Vagina (tissue), 2 donors: ENCODE measurements around the gene TEX44. TPM values are rescaled to one million over a fixed set of nuclear protein-coding genes. Genes with fewer than 3 reads are reported as not detected.
A peak's percentile ranks its signal among the peaks of the same experiment; 100 is the strongest.

Experiments used
- DNase-seq, 2 donors: peaks; one replicate each; pipeline ENCODE4 v3.0.0-alpha.2; 2017; ENCODE audit errors: extremely low spot score in 2 of 2
- H3K27ac ChIP-seq: fragments of 200-600 bp; sonication (generic); one replicate; pipeline ENCODE4 v1.5.1; 2019
- H3K27me3 ChIP-seq: fragments of 200-600 bp; sonication (generic); one replicate; pipeline ENCODE4 v1.5.1; 2019
- H3K36me3 ChIP-seq, 2 donors: fragments of 200-600 bp; sonication (generic); one replicate each; pipeline ENCODE4 v1.5.1; 2017 to 2019
- H3K4me1 ChIP-seq: fragments of 200-600 bp; sonication (generic); one replicate; pipeline ENCODE4 v1.5.1; 2019
- H3K4me3 ChIP-seq, 2 donors: fragments of 200-600 bp; sonication (generic); 1 replicate in 1 of 2; 2 replicates in 1 of 2; pipeline ENCODE4 v1.5.1; 2016 to 2019
- H3K9me3 ChIP-seq: fragments of 200-600 bp; sonication (generic); one replicate; pipeline ENCODE4 v1.5.1; 2019
- POLR2A ChIP-seq, 2 donors: fragments of 450-650 bp; IDR thresholded peaks; one replicate each; pipeline ENCODE4 v1.6.1; 2017; ENCODE audit warnings: antibody characterized with exemption in 2 of 2, mild to moderate bottlenecking in 2 of 2, moderate library complexity in 2 of 2
- POLR2AphosphoS5 ChIP-seq, 2 donors: sonication (generic); formaldehyde crosslinking; IDR thresholded peaks; one replicate each; pipeline ENCODE4 v1.9.0; 2017; ENCODE audit warnings: antibody characterized with exemption in 2 of 2, mild to moderate bottlenecking in 2 of 2, low read depth in 1 of 2; ENCODE audit not compliant: insufficient read depth in 1 of 2
- intact Hi-C: fragments of 100-400 bp; cut with DNase I; formaldehyde crosslinking; loops from one replicate; pipeline ENCODE4 v1.15.1; 2023
- total RNA-seq: library from RNA; depleted of rRNA; stranded (reverse); fragments of >200 nt; gene quantifications from one replicate; pipeline ENCODE4 v1.2.3, GENCODE V29; 2016
- TF ChIP-seq, protein P1 (sequence below), 3 experiments: fragments of 450-650 bp in 2 of 3; fragments of 200-600 bp in 1 of 3; sonication (generic) in 1 of 3; IDR thresholded peaks; one replicate each; pipeline ENCODE4 v1.5.1; 2017 to 2019; ENCODE audit warnings: antibody characterized with exemption in 3 of 3, mild to moderate bottlenecking in 2 of 3, moderate library complexity in 2 of 3

The TEX44 gene
- total RNA-seq, 1 donor from 2014 or later, result not detected

DNA sequence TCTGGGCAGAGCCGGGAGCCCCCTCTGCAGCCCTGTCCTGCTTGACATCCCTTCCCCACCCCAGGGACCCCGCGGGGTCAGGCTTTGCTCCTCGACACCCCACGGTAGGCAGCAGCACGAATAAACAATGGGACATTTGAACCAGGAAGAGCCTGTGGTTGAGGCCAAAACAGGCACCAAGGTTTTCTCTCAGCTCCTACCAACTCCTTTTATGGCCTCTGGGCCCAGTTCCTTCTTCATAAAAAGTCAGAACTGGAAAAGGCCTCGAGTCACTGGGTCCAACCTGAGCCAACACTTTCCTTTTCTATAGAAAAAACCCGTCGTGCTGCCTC lies 20.6 kb downstream of the TEX44 start:
- no peak for DNase-seq
- no peaks in the 10 kb centered on the region for H3K27me3 ChIP-seq
- peak overlapping the region; percentile 92 for H3K27ac ChIP-seq
- intact Hi-C loops, result loop anchor here (2.0 to 5.0 kb wide), 4 partner anchors 54 to 1084 kb away; partner anchors contain the start of gene GIGYF2
- peak in 1 of 2 donors; percentile 33 for TF ChIP-seq POLR2AphosphoS5 (IDR thresholded peaks at IDR 0.05; ENCODE audit: insufficient read depth in 1 of 2, low read depth in 1 of 2)
- TF ChIP-seq, protein P1, sequence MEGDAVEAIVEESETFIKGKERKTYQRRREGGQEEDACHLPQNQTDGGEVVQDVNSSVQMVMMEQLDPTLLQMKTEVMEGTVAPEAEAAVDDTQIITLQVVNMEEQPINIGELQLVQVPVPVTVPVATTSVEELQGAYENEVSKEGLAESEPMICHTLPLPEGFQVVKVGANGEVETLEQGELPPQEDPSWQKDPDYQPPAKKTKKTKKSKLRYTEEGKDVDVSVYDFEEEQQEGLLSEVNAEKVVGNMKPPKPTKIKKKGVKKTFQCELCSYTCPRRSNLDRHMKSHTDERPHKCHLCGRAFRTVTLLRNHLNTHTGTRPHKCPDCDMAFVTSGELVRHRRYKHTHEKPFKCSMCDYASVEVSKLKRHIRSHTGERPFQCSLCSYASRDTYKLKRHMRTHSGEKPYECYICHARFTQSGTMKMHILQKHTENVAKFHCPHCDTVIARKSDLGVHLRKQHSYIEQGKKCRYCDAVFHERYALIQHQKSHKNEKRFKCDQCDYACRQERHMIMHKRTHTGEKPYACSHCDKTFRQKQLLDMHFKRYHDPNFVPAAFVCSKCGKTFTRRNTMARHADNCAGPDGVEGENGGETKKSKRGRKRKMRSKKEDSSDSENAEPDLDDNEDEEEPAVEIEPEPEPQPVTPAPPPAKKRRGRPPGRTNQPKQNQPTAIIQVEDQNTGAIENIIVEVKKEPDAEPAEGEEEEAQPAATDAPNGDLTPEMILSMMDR (IDR thresholded peaks at IDR 0.05), result no peak
- peaks cover 40% of the 10 kb centered on the region for H3K4me1 ChIP-seq
- no peaks in the 10 kb centered on the region for H3K9me3 ChIP-seq
- H3K4me3 ChIP-seq, result peak overlapping the region; percentile 50 to 53
- H3K36me3 ChIP-seq, result no peaks in the 10 kb centered on the region

DNA sequence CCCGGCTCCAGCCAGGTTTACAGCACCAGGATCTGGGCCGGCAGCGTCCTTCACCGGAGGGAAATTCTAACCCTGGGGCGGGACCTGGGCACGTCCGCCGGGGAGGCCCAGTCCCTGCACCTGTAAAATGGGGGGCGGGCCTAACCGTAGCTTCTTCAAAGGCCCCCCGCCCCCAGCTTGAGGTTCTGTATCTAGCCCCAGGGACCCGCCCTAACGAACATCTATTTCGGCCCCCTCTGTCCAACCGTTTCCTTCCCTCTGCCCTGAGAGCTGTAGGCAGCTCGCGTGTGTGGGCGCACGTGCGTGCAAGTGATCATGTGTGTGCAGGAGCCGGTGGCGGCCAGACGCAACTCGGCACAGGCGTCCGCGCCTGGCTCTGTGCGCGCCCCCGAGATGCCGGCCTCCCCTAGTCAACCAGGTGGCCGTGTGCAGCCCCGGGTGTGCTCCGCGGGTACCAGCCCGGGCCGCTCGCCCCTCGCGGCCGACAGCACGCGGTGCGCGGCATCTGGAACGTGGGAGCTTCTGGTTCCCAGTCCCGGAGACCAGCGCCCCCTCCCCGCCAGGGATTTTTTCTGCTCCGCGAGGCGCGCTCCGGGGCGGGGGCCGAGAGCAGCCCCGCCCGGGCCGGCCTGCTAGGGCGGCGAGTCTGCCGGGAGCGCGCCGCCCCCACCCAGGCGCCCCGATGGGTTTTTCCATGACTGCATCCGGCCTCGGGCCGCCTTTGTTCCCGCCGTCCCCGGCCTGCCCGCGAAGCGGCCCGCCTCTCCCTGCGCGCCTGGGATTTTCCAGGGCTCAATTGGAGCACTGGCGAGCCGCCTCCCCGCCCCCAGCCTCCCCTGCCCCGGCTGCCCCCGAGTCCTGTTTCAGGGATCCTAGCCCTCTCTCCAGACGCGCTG lies 21.2 kb downstream of the TEX44 start:
- Histone ChIP-seq H3K4me1 (peaks cover 40% of the 10 kb centered on the region), H3K27ac (peak overlapping the region; percentile 92), H3K4me3 (peak overlapping the region; percentile 50 to 53), H3K9me3 (no peaks in the 10 kb centered on the region), H3K27me3 (no peaks in the 10 kb centered on the region), H3K36me3 (no peaks in the 10 kb centered on the region)
- DNase-seq, result peak in 1 of 2 donors; percentile 90
- TF ChIP-seq POLR2AphosphoS5 (IDR thresholded peaks at IDR 0.05; ENCODE audit: insufficient read depth in 1 of 2, low read depth in 1 of 2) (peak; percentile 14 to 79), POLR2A (IDR thresholded peaks at IDR 0.05) (peak in 1 of 2 donors; percentile 19)
- TF ChIP-seq, protein P1 (IDR thresholded peaks at IDR 0.05), result peak in 2 of 3 experiments; percentile 23 to 33
- intact Hi-C loops, result loop anchor here (2.0 to 5.0 kb wide), 5 partner anchors 29 to 1083 kb away; partner anchors contain the start of gene GIGYF2

DNA sequence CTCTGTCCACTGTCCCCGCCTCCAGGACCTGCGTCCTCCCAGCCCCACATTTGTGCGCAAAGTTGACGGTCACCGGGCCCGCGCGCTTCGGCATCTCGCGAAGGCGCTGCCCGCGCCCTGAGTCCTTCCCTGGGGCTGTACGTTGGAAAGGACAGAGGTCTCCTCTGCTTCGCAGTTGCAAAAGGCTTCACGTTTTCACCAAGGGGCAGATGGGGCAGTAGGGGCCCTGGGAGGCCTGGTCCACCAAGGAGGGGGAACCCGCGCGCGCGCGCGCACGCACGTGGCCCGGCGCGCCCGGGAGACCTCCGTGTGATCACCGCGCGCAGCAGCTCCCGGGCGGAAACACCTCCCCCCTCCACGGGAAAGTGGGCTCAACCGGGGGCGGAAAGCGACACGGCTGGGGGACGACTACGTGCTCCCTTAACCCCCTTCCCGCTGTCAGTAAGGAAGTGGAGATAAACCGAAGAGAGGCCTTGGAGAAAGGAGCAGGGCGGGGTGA lies 21.9 kb downstream of the TEX44 start:
- no peak for DNase-seq
- TF ChIP-seq POLR2A (IDR thresholded peaks at IDR 0.05), result peak in 1 of 2 donors; percentile 7
- peak in 1 of 2 donors; percentile 69 for TF ChIP-seq POLR2AphosphoS5 (IDR thresholded peaks at IDR 0.05; ENCODE audit: insufficient read depth in 1 of 2, low read depth in 1 of 2)
- TF ChIP-seq, protein P1 (IDR thresholded peaks at IDR 0.05), result no peak
- intact Hi-C loops, result loop anchor here (2.0 to 5.0 kb wide), 2 partner anchors 28 to 1083 kb away; partner anchors contain the start of gene GIGYF2
- no peaks in the 10 kb centered on the region for H3K36me3 ChIP-seq
- peak overlapping the region; percentile 50 to 53 for H3K4me3 ChIP-seq
- peak overlapping the region; percentile 92 for H3K27ac ChIP-seq
- no peaks in the 10 kb centered on the region for H3K27me3 ChIP-seq
- no peaks in the 10 kb centered on the region for H3K9me3 ChIP-seq
- peaks cover 40% of the 10 kb centered on the region for H3K4me1 ChIP-seq

DNA sequence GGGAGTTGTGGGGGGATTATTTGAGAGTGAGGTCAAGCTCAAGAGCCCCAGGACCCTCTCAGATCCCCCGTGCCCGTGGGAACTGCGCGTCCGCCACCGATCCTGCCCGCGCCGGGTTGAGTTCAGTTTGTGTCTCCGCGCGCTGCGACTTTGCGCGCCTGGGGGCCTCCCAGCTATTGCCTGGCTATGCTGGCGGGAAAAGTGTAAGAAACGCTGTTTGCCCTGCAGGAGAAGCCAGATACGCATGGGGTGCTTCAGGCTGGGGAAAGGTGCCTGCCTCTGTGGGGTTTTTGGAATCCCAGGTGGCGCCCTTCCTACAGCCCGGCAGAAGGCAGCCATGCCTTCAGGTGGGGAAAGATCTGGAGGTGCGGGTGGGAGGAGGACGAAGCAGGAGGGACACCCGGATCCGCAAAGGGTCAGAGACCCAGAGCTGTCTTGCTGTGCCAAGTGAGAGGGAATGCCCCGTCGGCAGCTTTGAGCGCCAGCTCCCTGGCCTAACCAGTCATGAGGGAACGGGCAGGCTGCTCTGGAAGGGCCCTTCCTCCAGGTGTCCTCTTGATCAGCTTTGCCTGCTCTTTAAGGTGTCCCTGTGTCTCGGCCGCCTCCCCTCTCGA lies 22.5 kb downstream of the TEX44 start:
- Histone ChIP-seq H3K27ac (peak overlapping the region; percentile 92), H3K4me3 (peak overlapping the region; percentile 50 to 53), H3K27me3 (no peaks in the 10 kb centered on the region), H3K9me3 (no peaks in the 10 kb centered on the region), H3K36me3 (no peaks in the 10 kb centered on the region), H3K4me1 (peaks cover 40% of the 10 kb centered on the region)
- DNase-seq, result no peak
- intact Hi-C loops, result loop anchor here (2.0 kb wide), 1 partner anchor 28 kb away; no protein-coding TSS in a partner anchor
- no peak for TF ChIP-seq POLR2A (IDR thresholded peaks at IDR 0.05)
- no peak for TF ChIP-seq POLR2AphosphoS5 (IDR thresholded peaks at IDR 0.05; ENCODE audit: insufficient read depth in 1 of 2, low read depth in 1 of 2)
- TF ChIP-seq, protein P1 (IDR thresholded peaks at IDR 0.05), result no peak
